Kidney glomerular epithelial cell (primary cell): ENCODE measurements around the gene APOL3.
"Not testable (repeated sequence)": the region's sequence is repeated elsewhere in the genome, so short reads cannot be mapped to it uniquely, and the experiment has no call there.

Experiments used
- DNase-seq: peaks from one replicate; lab custom pipeline; 2025; lab: John Stamatoyannopoulos, UW

The APOL3 gene

DNA sequence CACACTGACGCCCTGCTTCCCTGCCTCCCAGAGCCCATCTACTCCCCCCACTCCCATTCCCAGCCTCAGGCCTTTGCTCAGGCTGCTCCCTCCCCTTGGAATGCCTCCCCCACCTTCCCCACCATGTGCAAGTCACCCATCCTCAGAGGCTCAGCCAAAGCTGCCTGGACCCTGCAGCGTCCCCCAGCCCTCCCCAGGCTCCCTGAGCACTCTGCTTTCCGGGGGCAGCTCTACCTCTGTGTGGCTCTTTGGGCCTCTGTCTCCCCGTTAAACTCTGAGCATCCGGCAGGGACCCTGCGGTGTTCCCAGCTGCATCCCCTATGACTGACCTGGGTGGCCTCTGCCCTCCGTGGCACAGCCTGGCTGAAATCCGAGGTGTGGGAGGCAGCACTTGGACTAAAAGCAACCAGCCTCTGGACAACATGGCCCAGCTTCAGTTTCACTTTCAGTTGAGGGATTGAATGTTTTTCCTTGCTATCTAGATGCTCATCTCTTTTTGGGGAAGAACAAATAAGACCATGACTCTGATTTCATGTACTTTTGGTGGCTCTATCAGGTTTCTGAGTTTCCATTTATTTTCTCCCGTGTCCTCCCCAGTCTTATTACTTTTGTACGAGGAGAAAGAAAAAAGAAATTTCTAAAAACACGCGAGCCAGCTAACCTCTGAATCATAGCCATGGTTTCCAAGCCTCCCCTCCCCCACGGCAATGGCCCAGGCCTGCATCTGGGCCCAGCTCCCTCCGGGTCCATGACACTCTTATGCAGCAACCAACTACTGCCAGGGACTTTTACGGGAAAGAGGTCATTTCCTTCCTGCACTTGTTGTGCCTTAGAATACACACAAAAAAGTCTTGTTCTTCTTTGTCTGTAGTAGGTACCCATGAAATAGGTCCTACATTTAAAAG is 3.8 kb downstream of the APOL3 start:
- DNase-seq: peak; percentile 79

DNA sequence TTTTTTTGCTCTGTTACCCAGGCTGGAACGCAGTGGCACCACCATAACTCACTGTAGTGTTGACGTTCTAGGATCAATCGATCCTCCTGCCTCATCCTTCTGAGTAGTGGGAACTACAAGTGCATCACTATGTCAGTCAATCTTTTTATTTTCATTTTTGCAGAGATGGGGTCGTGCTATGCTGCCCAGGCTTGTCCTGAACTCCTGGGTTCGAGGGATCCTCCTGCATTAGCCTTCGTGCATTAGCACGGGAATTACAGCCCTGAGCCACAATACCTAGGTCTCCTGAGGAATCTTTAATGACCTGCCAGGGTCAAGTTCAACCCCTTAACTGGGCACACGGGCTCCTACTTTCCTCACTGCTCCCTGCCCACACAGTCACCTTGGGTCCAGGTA is 4.4 kb downstream of the APOL3 start:
- no peak for DNase-seq

- no peak for DNase-seq
Measured at GRCh38 chr22:36155702-36156101, 4.9 kb downstream of the APOL3 start.

DNA sequence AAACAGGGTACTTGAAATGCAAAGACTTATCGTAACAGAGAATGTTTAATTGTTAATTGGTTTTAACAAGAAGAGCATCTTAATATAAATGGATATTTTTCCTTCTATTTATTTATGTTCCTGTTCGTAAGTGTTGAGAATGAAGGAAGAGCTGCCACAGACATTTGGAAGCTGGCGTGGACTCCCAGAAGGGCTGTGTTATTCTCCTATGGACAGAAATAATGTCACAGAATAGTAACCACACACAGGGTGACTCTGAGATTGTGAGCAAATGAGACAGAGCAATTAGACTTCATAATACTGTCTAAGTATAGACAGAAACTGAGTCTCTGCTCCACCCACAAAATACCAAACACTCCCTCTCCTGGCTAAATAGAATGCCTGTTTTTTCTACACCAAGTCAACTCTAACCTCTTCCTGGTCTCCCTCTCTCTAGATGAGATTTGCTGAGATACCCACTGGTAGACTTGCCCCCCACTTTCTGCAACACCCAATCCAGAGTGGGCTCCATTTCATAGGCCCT is 6.1 kb downstream of the APOL3 start:
- DNase-seq: no peak

DNA sequence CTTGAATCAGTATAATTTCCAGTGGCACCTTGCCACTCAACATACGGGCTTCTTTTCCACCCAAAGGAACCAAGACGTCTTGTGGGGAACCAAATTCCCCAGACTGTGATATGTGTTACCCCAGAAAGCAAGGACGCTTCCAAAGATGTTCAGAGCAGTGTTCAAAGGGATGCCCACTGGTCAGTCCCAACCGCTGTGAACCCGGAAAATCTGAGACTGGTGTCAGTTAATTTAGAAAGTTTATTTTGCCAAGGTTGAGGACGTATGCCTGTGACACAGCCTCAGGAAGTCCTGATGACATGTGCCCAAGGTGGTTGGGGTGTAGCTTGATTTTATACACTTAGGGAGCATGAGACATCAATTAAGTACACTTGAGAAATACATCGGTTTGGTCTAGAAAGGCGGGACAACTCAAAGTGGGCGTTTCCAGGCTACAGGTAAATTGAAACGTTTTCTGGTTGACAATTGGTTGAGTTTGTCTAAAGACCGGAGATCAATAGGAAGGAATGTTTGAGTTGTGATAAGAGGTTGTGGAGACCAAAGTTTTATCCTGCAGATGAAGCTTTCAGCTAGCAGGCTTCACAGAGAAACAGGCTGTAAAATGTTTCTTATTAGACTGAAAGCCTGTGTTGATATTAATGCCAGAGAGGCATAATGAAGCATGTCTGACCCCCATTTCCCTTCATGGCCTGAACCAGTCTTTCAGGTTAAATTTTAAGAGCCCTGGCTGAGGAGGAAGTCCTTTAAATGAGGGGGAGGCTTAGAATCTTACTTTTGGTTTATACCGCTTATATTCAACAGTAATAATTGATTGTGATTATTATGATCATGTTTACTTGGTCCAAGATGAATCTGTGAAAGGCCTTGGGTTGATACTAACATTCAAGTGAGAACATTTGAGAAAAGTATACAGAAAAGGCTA is 6.8 kb downstream of the APOL3 start:
- no peak for DNase-seq

GRCh38 chr22:36152821-36153220 is 7.7 kb downstream of the APOL3 start:
- DNase-seq: not testable (repeated sequence)

GRCh38 chr22:36152088-36152487 is 8.5 kb downstream of the APOL3 start:
- no peak for DNase-seq

- no peak for DNase-seq
Measured at GRCh38 chr22:36151006-36151595, 9.5 kb downstream of the APOL3 start.

DNA sequence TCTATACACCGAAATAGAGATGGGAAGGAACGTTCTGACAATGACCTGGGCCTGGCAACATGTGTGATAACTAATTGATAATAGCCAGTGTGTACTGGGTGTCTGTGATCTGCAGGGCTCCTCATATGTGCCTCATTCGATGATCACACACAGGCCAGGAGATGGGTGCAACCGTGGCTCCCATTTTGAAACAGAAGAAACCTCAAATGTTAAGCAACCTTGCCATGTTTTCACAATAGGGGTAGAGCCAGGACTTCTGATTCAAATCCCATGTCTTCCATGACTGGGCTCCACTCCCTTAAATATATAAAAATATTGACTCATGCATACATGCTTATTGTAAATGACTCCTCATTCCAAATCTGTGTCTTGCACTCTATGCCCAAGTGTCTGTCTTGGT is 11.1 kb downstream of the APOL3 start:
- no peak for DNase-seq

- no peak for DNase-seq
Measured at GRCh38 chr22:36148411-36148810, 12.1 kb downstream of the APOL3 start.

DNA sequence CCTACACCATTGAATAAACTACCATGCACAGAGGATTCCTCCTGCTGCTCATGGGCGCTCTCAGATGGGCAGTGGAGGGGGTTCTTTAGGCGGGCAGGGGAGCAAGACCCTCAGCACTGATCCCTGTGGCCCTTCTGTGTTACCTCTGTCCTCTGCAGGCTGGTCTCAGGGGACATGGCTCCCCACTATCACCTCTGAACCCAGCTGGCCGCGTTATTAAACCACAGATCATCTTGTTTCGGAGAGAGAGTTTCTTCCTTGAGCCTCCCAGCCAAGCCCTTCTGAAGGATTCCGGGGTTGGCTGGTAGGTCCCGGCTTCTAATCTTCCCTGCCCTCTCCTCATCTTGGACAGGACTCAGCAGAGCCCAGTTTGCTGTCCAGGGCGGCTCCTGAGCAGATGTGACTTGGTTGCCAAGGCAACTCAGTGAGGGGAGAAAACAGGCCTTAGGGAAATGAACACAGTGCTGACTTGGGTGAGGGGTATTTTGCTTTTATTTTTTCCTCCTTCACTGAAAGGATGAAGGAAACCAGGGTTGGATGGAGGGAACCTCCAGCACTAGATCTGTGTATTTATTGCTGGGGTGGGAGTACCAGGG is 13.3 kb downstream of the APOL3 start:
- DNase-seq: no peak

GRCh38 chr22:36145881-36146280 is 14.7 kb downstream of the APOL3 start:
- DNase-seq: no peak

GRCh38 chr22:36144886-36145541 is 15.5 kb downstream of the APOL3 start:
- DNase-seq: peak; percentile 33

DNA sequence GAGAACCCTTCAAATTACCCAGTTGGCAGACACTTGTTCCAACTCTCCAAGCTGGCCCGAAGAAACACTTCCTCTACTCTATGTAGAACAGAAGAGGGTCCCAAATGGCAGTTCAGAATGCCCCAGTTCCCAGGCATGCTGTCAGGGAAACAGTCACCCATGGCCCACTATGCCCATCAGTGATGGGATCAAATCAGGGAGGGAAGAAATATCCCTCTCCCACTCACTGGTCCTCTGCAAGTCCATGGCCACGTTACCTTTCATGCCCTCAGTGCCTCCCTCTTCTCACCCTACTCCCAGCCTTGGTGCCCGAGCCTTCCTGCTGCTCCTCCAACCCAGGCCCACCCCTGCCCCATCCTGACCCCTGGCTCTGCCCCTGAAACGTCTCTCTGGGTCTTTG is 16.6 kb downstream of the APOL3 start:
- DNase-seq: no peak

DNA sequence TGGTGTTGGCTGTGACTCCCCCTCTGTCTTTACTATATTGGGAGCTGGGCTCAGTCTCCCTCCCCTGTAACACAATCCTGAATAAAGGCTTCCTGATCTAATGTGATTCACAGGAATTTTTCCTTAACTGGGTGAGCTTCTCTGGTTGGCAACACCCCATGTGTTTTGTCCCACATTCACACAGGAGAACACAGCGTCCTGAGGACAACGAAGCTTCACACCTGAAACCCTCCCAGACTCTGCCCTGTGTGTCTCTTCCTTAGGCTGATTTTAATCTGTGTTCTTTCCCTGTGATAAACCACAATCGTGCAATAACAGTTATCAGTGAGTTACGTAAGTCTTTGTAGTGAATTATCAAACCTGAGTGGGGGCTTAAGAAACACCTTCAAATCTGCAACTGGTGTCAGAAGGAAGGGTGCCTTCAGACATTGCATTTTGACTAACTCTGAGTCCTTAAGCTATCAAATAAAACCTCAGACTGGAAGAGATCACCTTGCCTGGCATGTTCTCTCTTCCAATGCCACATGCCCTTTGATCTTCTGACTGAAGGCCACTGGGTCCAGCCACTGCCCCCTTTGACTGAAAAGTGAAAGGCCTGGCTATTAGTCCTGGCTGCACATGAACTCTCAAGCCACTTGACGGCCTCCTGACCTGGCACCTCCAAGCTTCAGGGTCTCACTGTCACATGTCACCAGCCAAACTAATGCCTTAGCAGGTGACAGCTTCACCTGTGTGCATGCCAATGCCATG is 17.3 kb downstream of the APOL3 start:
- DNase-seq: no peak

DNA sequence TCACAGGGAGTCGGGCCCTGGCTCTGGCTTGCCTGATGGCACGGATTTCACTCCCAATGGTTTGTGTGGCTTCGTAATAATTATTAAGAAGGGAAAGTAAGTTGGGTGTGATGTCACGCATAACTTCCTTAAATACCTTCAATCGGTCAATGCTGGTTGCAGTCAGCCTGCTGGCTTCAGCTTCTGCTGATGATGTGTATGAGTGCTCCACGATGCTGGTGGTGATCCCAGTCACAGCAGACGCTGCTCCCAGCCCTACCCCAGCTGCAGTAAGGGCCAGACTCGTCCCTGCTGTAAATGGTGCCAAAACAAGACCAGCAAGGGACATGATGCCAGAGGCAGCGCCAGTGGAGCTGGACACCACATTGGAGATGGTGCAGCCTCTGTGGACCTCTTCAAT is 19.1 kb downstream of the APOL3 start:
- DNase-seq: no peak

DNA sequence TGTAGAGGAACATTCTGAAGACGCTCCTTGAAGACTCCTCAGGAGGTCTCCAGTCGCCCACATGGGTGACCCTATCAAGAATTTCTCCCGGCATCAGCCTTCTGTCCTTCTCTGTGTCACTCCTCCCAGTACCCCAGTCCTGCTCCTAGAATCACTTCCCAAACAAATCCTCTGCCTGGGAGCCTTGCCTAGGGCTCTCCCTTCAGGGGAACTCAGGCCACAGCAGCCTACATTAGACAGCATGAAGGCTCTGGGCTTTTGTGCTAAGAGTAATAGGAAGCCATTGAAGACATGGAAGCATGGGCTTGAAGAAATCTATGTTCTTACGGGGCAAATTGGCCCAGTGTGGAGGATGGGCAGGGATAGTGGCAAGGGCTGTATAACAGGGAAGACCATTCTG is 21.8 kb downstream of the APOL3 start:
- DNase-seq: not testable (repeated sequence)

- DNase-seq: no peak
Measured at GRCh38 chr22:36136988-36137387, 23.6 kb downstream of the APOL3 start.

DNA sequence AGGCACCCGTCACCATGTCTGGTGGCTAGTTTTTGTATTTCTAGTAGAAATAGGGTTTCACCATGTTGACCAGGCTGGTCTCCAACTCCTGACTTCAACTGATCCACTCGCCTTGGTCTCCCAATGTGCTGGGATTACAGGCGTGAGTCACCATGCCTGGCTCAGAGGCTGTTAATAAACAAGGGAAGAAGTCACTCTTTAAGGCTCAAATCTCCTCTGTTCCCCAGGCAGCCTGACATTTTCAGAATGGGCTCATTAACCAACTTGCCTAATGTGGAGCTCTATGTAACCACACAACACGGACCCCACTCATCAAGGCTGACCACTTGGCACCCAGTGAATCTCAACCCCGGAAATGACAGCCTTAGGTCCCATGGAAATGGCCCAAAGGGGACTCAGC is 24.1 kb downstream of the APOL3 start:
- DNase-seq: no peak

- DNase-seq: no peak
Measured at GRCh38 chr22:36135306-36135980, 25.1 kb downstream of the APOL3 start.
